Daoy (cell line): Measurements from ENCODE around the gene SNX25. TPM values are rescaled to one million over a fixed set of nuclear protein-coding genes. Genes with fewer than 3 reads are reported as not detected.
"Not testable (repeated sequence)": the region's sequence is repeated elsewhere in the genome, so short reads cannot be mapped to it uniquely, and the experiment has no call there.

Source experiments
- DNase-seq: peaks from one replicate; pipeline ENCODE4 v3.0.0-alpha.2; 2015; ENCODE audit warnings: low read depth
- total RNA-seq: library from RNA; depleted of rRNA; stranded (reverse); fragments of >200 nt; shearing (Covaris generic); gene quantifications from 2 replicates; pipeline ENCODE4 v1.2.3, GENCODE V29; 2014; rRNA removed

Gene SNX25
- total RNA-seq = 12.6 and 14.8 TPM in 2 replicates

GRCh38 chr4:185209031-185209851 is at the start of gene SNX25:
Gene SNX25, plus strand, starts transcription at chr4:185209598. Its CDS starts 229 bp downstream, at chr4:185209827.
- DNase-seq = peak; percentile 84

- DNase-seq = no peak
These were observed 43.8 kb upstream of the SNX25 start for GRCh38 chr4:185165605-185166063.

GRCh38 chr4:185167234-185167633 is 42.2 kb upstream of the SNX25 start:
- no peak for DNase-seq

GRCh38 chr4:185171373-185172071 is 37.9 kb upstream of the SNX25 start:
- no peak for DNase-seq

- DNase-seq = no peak
These were observed 29.9 kb upstream of the SNX25 start for GRCh38 chr4:185179488-185179887.

GRCh38 chr4:185182239-185182638 is 27.2 kb upstream of the SNX25 start:
- DNase-seq = no peak

GRCh38 chr4:185183622-185184281 is 25.6 kb upstream of the SNX25 start:
- peak; percentile 61 for DNase-seq

GRCh38 chr4:185186769-185187168 is 22.6 kb upstream of the SNX25 start:
- no peak for DNase-seq

- DNase-seq = no peak
These were observed 19.6 kb upstream of the SNX25 start for GRCh38 chr4:185189606-185190305.

- no peak for DNase-seq
These were observed 19.0 kb upstream of the SNX25 start for GRCh38 chr4:185190306-185190856.

GRCh38 chr4:185192059-185192458 is 17.3 kb upstream of the SNX25 start:
- DNase-seq = no peak

- DNase-seq = no peak
These were observed 14.2 kb upstream of the SNX25 start for GRCh38 chr4:185194924-185195888.

GRCh38 chr4:185196437-185196836 is 13.0 kb upstream of the SNX25 start:
- DNase-seq = no peak

- DNase-seq = not testable (repeated sequence)
These were observed 11.2 kb upstream of the SNX25 start for GRCh38 chr4:185198189-185198588.

GRCh38 chr4:185201977-185202962 is 7.1 kb upstream of the SNX25 start:
- peak; percentile 3 for DNase-seq

- no peak for DNase-seq
These were observed 6.4 kb upstream of the SNX25 start for GRCh38 chr4:185202984-185203485.

- peak; percentile 84 for DNase-seq
These were observed 5.7 kb upstream of the SNX25 start, which contains the start of gene CFAP97 for GRCh38 chr4:185203486-185204237. Gene CFAP97, minus strand, starts transcription at chr4:185204000. Its CDS starts 12,804 bp downstream, at chr4:185191196.
